HL-60/S4 (cell line): ENCODE results near the gene ADCY9.
"Not testable (repeated sequence)": the region's sequence is repeated elsewhere in the genome, so short reads cannot be mapped to it uniquely, and the experiment has no call there.

Experiments
- in situ Hi-C: fragments of 300-500 bp; cut with MboI; formaldehyde crosslinking; loops from 2 replicates; pipeline ENCODE4 v1.14.3; 2022; ENCODE audit warnings: low sequenced_read_pairs

ADCY9 gene

GRCh38 chr16:3935921-3936320 lies 180.3 kb downstream of the ADCY9 start:
- in situ Hi-C loops = no loop called here

- in situ Hi-C loops = no loop called here
Observed at GRCh38 chr16:3934491-3935181, 181.6 kb downstream of the ADCY9 start.

- in situ Hi-C loops = not testable (repeated sequence)
Observed at GRCh38 chr16:3927147-3927546, 189.1 kb downstream of the ADCY9 start.

GRCh38 chr16:3924763-3925162 lies 191.5 kb downstream of the ADCY9 start:
- in situ Hi-C loops = no loop called here

- in situ Hi-C loops = no loop called here
Observed at GRCh38 chr16:3922241-3922640, 194.0 kb downstream of the ADCY9 start.

GRCh38 chr16:3920206-3920605 lies 196.0 kb downstream of the ADCY9 start:
- in situ Hi-C loops = no loop called here

GRCh38 chr16:3919413-3919812 lies 196.8 kb downstream of the ADCY9 start:
- in situ Hi-C loops = no loop called here

- in situ Hi-C loops = no loop called here
Observed at GRCh38 chr16:3915426-3916260, 200.6 kb downstream of the ADCY9 start.

- in situ Hi-C loops = no loop called here
Observed at GRCh38 chr16:3912897-3913296, 203.3 kb downstream of the ADCY9 start.
